OCI-LY1 (cell line): ENCODE measurements around the gene CPT1B.
"Not testable (repeated sequence)": the region's sequence is repeated elsewhere in the genome, so short reads cannot be mapped to it uniquely, and the experiment has no call there.

Experiments used
- H2AFZ ChIP-seq: fragments of 200-600 bp; sonication (generic), shearing (Covaris generic); 2 replicates; pipeline ENCODE4 v1.6.0; 2014; ENCODE audit warnings: antibody characterized with exemption, mild to moderate bottlenecking, low read length
- H3F3A ChIP-seq: fragments of 200-600 bp; sonication (generic), shearing (Covaris generic); 2 replicates; pipeline ENCODE4 v1.6.0; 2014; ENCODE audit warnings: mild to moderate bottlenecking, antibody characterized with exemption, low read length, moderate library complexity; ENCODE audit not compliant: insufficient read depth
- H3K27ac ChIP-seq: fragments of 200-600 bp; sonication (generic); 2 replicates; pipeline ENCODE4 v1.5.1; 2014; ENCODE audit warnings: low read length, mixed run types, mild to moderate bottlenecking, low read depth; ENCODE audit not compliant: poor library complexity, severe bottlenecking
- H3K27me3 ChIP-seq: fragments of 200-600 bp; sonication (generic); 2 replicates; pipeline ENCODE4 v1.6.0; 2014; ENCODE audit warnings: antibody characterized with exemption, mild to moderate bottlenecking, low read length, moderate library complexity; ENCODE audit not compliant: insufficient read depth
- H3K36me3 ChIP-seq: fragments of 200-600 bp; sonication (generic); 2 replicates; pipeline ENCODE4 v1.6.1; 2014; ENCODE audit warnings: mild to moderate bottlenecking, antibody characterized with exemption, low read length, moderate library complexity, mixed read lengths; ENCODE audit not compliant: insufficient read depth
- H3K4me1 ChIP-seq: fragments of 200-600 bp; sonication (generic); 2 replicates; pipeline ENCODE4 v1.5.1; 2014; ENCODE audit warnings: mild to moderate bottlenecking, low read length, moderate library complexity; ENCODE audit not compliant: insufficient read depth, severe bottlenecking
- H3K4me2 ChIP-seq: fragments of 200-600 bp; sonication (generic), shearing (Covaris generic); 2 replicates; pipeline ENCODE4 v1.6.1; 2014; ENCODE audit warnings: low read length
- H3K4me3 ChIP-seq: fragments of 200-600 bp; sonication (generic); 2 replicates; pipeline ENCODE4 v1.5.1; 2014; ENCODE audit warnings: low read length, low read depth, mild to moderate bottlenecking, mixed read lengths; ENCODE audit not compliant: poor library complexity, severe bottlenecking
- H3K79me2 ChIP-seq: fragments of 200-600 bp; shearing (Covaris generic); 2 replicates; pipeline ENCODE4 v1.6.1; 2016; ENCODE audit warnings: mixed run types, low read length, mixed read lengths; ENCODE audit not compliant: insufficient read depth
- H3K9ac ChIP-seq: fragments of 200-600 bp; sonication (generic), shearing (Covaris generic); 2 replicates; pipeline ENCODE4 v1.6.1; 2014; ENCODE audit warnings: mild to moderate bottlenecking, low read length, mixed read lengths
- H3K9me2 ChIP-seq: fragments of 200-600 bp; sonication (generic), shearing (Covaris generic); 2 replicates; pipeline ENCODE4 v1.6.1; 2014; ENCODE audit warnings: low read depth, mild to moderate bottlenecking, low read length, mixed read lengths
- H3K9me3 ChIP-seq: fragments of 200-600 bp; shearing (Covaris generic); 2 replicates; pipeline ENCODE4 v1.6.1; 2014; ENCODE audit warnings: low read length, mixed read lengths
- H4K20me1 ChIP-seq: fragments of 200-600 bp; sonication (generic), shearing (Covaris generic); 2 replicates; pipeline ENCODE4 v1.6.0; 2016; ENCODE audit warnings: mild to moderate bottlenecking, low read length; ENCODE audit not compliant: insufficient read depth
- EZH2 ChIP-seq: fragments of 200-600 bp; sonication (generic), shearing (Covaris generic); IDR thresholded peaks from 2 replicates; pipeline ENCODE4 v1.8.0; 2017; ENCODE audit warnings: borderline replicate concordance, mixed run types, mild to moderate bottlenecking, antibody characterized with exemption, low read length, moderate library complexity, mixed read lengths
- TF ChIP-seq, protein P1 (sequence below): fragments of 200-600 bp; sonication (generic), shearing (Covaris generic); IDR thresholded peaks from 2 replicates; pipeline ENCODE4 v1.5.1; 2017; ENCODE audit warnings: mild to moderate bottlenecking, antibody characterized with exemption, low read length, moderate library complexity, mixed read lengths

CPT1B gene

DNA sequence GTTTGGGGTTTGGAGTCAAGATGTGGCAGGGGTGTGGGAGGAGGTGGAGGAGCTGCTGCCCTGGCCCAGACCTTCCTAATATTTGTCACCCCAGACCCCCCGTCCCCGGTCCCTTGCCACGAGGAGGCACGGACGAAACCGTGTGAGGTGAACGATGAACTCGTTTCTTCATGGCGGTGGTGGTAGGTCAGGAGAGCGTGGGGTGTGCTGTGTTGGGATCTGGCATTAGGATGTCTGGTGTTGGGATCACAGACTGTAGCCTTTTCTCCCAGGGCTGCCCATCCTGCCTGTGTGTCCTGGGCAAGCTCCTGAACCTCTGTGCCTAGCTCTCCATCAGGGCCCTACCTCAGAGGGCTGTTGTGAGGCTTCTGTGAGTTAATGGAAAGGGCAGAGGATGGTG, 30.8 kb upstream of the CPT1B start:
- Histone ChIP-seq H3K9ac (no peak overlapping the region), H4K20me1 (no peaks in the 10 kb centered on the region), H3K27me3 (no peaks in the 10 kb centered on the region), H3K9me2 (no peaks in the 10 kb centered on the region), H3F3A (no peaks in the 10 kb centered on the region), H3K4me3 (no peak overlapping the region), H2AFZ (no peak overlapping the region), H3K27ac (no peak overlapping the region), H3K4me2 (no peak overlapping the region), H3K4me1 (no peaks in the 10 kb centered on the region), H3K79me2 (no peaks in the 10 kb centered on the region), H3K36me3 (no peaks in the 10 kb centered on the region), H3K9me3 (no peaks in the 10 kb centered on the region)
- TF ChIP-seq EZH2: no peak
- TF ChIP-seq, protein P1, sequence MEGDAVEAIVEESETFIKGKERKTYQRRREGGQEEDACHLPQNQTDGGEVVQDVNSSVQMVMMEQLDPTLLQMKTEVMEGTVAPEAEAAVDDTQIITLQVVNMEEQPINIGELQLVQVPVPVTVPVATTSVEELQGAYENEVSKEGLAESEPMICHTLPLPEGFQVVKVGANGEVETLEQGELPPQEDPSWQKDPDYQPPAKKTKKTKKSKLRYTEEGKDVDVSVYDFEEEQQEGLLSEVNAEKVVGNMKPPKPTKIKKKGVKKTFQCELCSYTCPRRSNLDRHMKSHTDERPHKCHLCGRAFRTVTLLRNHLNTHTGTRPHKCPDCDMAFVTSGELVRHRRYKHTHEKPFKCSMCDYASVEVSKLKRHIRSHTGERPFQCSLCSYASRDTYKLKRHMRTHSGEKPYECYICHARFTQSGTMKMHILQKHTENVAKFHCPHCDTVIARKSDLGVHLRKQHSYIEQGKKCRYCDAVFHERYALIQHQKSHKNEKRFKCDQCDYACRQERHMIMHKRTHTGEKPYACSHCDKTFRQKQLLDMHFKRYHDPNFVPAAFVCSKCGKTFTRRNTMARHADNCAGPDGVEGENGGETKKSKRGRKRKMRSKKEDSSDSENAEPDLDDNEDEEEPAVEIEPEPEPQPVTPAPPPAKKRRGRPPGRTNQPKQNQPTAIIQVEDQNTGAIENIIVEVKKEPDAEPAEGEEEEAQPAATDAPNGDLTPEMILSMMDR: no peak

DNA sequence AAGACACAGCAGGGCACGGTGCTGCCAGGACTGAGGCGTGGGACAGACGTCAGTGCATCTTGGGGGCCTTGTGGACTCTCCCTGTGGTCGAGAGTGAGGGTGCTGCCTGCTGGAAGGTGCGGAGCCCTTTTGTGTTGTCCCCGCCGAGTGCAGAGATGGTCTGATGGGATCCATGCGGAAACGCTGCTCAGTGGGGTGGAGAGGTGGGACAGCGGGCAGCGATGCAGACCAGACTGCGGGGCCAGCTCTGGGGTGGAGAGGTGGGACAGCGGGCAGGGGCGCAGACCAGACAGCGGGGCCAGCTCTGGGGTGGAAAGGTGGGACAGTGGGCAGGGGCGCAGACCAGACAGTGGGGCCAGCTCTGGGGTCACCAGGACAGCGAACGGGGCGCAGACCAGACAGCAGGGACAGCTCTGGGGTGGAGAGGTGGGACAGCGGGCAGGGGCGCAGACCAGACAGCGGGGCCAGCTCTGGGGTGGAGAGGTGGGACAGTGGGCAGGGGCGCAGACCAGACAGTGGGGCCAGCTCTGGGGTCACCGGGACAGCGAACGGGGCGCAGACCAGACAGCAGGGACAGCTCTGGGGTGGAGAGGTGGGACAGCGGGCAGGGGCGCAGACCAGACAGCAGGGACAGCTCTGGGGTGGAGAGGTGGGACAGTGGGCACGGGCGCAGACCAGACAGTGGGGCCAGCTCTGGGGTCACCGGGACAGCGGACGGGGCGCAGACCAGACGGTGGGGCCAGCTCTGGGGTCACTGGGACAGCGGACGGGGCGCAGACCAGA, 30.0 kb upstream of the CPT1B start:
- H3K4me3 ChIP-seq, H4K20me1 ChIP-seq, H3K9me3 ChIP-seq, H3K4me2 ChIP-seq, H3K9me2 ChIP-seq, H3K27ac ChIP-seq, H3F3A ChIP-seq, H3K27me3 ChIP-seq, H3K4me1 ChIP-seq, H2AFZ ChIP-seq, H3K36me3 ChIP-seq, H3K9ac ChIP-seq, H3K79me2 ChIP-seq: not testable (repeated sequence)

DNA sequence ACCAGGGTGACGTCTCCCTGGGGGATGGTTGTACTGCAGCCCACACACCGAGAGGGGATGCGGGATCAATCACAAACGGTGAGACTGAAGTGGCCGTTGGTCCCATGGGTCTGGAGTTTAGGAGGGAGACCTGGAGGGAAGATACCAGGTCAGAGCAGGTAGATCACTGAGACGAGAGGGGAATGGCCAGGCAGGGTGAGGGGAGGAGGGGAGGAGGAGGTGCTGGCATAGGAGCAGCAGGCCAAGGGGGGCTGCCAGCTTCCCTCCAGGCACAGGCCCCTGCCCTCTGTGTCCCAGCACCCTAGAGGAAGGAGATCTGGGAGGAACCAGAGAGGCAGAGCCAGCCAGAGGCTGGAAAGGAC, 29.4 kb upstream of the CPT1B start:
- H4K20me1 ChIP-seq: no peaks in the 10 kb centered on the region
- no peak overlapping the region for H3K27ac ChIP-seq
- H2AFZ ChIP-seq: no peak overlapping the region
- no peaks in the 10 kb centered on the region for H3K79me2 ChIP-seq
- no peaks in the 10 kb centered on the region for H3K36me3 ChIP-seq
- H3F3A ChIP-seq: no peaks in the 10 kb centered on the region
- TF ChIP-seq EZH2: no peak
- TF ChIP-seq, protein P1: no peak
- H3K4me1 ChIP-seq: no peaks in the 10 kb centered on the region
- H3K4me3 ChIP-seq: no peak overlapping the region
- H3K27me3 ChIP-seq: no peaks in the 10 kb centered on the region
- H3K9me3 ChIP-seq: no peaks in the 10 kb centered on the region
- no peak overlapping the region for H3K4me2 ChIP-seq
- no peak overlapping the region for H3K9ac ChIP-seq
- no peaks in the 10 kb centered on the region for H3K9me2 ChIP-seq
